Osteoblast (primary cell): ENCODE measurements around the gene KCNH3. TPM values are rescaled to one million over a fixed set of nuclear protein-coding genes. Genes with fewer than 3 reads are reported as not detected.

Source experiments
- DNase-seq: peaks from one replicate; pipeline ENCODE4 v3.0.0; 2011; ENCODE audit warnings: low spot score, mixed read lengths; ENCODE audit not compliant: insufficient read length; ENCODE audit errors: missing footprints
- H2AFZ ChIP-seq: 2 replicates; pipeline ENCODE4 v1.6.0; 2011; ENCODE audit warnings: mild to moderate bottlenecking, low read length
- H3K27ac ChIP-seq: 2 replicates; pipeline ENCODE4 v1.5.1; 2011; ENCODE audit warnings: mild to moderate bottlenecking, low read depth, low read length, moderate library complexity
- H3K27me3 ChIP-seq: 2 replicates; pipeline ENCODE4 v1.6.0; 2012; ENCODE audit warnings: mild to moderate bottlenecking, control low read depth, inconsistent platforms, low read length, moderate library complexity; ENCODE audit not compliant: insufficient read depth
- H3K36me3 ChIP-seq: 2 replicates; pipeline ENCODE4 v1.5.1; 2011; ENCODE audit warnings: mild to moderate bottlenecking, low read length, control low read depth, moderate library complexity; ENCODE audit not compliant: insufficient read depth
- H3K4me1 ChIP-seq: 2 replicates; pipeline ENCODE4 v1.5.1; 2011; ENCODE audit warnings: mild to moderate bottlenecking, low read length, control low read depth, moderate library complexity; ENCODE audit not compliant: insufficient read depth
- H3K4me2 ChIP-seq: 2 replicates; pipeline ENCODE4 v1.6.0; 2011; ENCODE audit warnings: mild to moderate bottlenecking, low read length; ENCODE audit not compliant: insufficient read depth
- H3K4me3 ChIP-seq: fragments of 200-600 bp; sonication (generic); 3 replicates; pipeline ENCODE4 v1.5.1; 2012; ENCODE audit warnings: mild to moderate bottlenecking, low read length, inconsistent platforms; ENCODE audit not compliant: insufficient read depth
- H3K79me2 ChIP-seq: 2 replicates; pipeline ENCODE4 v1.6.0; 2012; ENCODE audit warnings: mild to moderate bottlenecking, low read length, control low read depth, inconsistent platforms; ENCODE audit not compliant: insufficient read depth
- H3K9me3 ChIP-seq: 2 replicates; pipeline ENCODE4 v1.5.1; 2011; ENCODE audit warnings: low read depth, low read length, control low read depth
- H4K20me1 ChIP-seq: 2 replicates; pipeline ENCODE4 v1.6.0; 2012; ENCODE audit warnings: mild to moderate bottlenecking, low read length, control low read depth; ENCODE audit not compliant: insufficient read depth
- total RNA-seq: library from RNA; depleted of rRNA; stranded (reverse); fragments of >200 nt; gene quantifications from 2 replicates; pipeline ENCODE4 v1.2.3, GENCODE V29; 2012
- TF ChIP-seq, protein P1 (sequence below): IDR thresholded peaks from 2 replicates; pipeline ENCODE4 v1.5.1; 2011; ENCODE audit warnings: mild to moderate bottlenecking, low read depth, low read length, moderate library complexity; ENCODE audit errors: extremely low read depth

KCNH3 gene
- total RNA-seq, 1 donor, result not detected

DNA sequence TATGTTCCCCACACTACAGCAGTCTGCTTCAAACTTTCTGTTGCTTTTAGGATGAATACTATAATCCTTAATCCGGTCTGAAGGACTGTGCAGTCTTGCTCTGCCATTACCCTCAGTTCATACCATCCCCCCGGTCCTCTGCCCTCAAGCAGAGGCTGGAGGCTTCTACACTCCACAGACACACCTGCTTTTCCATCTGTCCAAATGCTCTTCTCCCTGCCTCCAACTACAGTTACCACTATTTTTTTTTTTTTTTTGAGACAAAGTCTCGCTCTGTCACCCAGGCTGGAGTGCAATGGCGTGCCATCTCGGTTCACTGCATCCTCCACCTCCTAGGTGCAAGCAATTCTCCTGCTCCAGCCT, 19.3 kb upstream of the KCNH3 start:
- no peaks in the 10 kb centered on the region for H3K9me3 ChIP-seq
- no peak overlapping the region for H3K4me3 ChIP-seq
- no peaks in the 10 kb centered on the region for H3K27me3 ChIP-seq
- no peak overlapping the region for H3K27ac ChIP-seq
- no peak overlapping the region for H3K4me2 ChIP-seq
- peaks cover 16% of the 10 kb centered on the region for H3K4me1 ChIP-seq
- TF ChIP-seq, protein P1, sequence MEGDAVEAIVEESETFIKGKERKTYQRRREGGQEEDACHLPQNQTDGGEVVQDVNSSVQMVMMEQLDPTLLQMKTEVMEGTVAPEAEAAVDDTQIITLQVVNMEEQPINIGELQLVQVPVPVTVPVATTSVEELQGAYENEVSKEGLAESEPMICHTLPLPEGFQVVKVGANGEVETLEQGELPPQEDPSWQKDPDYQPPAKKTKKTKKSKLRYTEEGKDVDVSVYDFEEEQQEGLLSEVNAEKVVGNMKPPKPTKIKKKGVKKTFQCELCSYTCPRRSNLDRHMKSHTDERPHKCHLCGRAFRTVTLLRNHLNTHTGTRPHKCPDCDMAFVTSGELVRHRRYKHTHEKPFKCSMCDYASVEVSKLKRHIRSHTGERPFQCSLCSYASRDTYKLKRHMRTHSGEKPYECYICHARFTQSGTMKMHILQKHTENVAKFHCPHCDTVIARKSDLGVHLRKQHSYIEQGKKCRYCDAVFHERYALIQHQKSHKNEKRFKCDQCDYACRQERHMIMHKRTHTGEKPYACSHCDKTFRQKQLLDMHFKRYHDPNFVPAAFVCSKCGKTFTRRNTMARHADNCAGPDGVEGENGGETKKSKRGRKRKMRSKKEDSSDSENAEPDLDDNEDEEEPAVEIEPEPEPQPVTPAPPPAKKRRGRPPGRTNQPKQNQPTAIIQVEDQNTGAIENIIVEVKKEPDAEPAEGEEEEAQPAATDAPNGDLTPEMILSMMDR, result no peak
- no peak for DNase-seq
- no peaks in the 10 kb centered on the region for H3K79me2 ChIP-seq
- no peaks in the 10 kb centered on the region for H4K20me1 ChIP-seq
- peaks cover 11% of the 10 kb centered on the region for H3K36me3 ChIP-seq
- no peak overlapping the region for H2AFZ ChIP-seq

DNA sequence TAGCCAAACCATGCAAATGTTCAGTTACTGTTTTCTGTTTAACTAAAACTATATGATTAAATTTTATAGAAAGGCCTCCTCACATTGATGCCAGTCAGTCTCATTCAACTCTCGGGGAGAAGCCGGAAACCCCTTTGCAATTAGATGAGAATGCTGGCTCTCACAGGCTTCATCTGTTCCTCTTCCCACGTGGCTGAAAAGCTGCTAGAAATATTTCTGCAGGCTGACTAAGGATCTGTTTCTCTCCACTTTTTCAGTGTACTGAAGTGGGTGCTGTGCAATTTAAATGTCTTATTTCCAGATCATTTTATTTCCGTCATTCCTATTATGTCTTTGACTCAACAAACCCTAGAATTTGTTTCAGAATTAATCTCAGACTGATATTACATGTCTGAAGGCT, 17.4 kb upstream of the KCNH3 start:
- Histone ChIP-seq H3K9me3 (no peaks in the 10 kb centered on the region), H3K4me1 (peaks cover 10% of the 10 kb centered on the region), H2AFZ (no peak overlapping the region), H3K36me3 (peaks cover 29% of the 10 kb centered on the region), H3K4me3 (no peak overlapping the region), H3K4me2 (no peak overlapping the region), H3K27ac (no peak overlapping the region), H3K27me3 (no peaks in the 10 kb centered on the region), H4K20me1 (no peaks in the 10 kb centered on the region), H3K79me2 (no peaks in the 10 kb centered on the region)
- TF ChIP-seq, protein P1, result no peak
- DNase-seq, result no peak

DNA sequence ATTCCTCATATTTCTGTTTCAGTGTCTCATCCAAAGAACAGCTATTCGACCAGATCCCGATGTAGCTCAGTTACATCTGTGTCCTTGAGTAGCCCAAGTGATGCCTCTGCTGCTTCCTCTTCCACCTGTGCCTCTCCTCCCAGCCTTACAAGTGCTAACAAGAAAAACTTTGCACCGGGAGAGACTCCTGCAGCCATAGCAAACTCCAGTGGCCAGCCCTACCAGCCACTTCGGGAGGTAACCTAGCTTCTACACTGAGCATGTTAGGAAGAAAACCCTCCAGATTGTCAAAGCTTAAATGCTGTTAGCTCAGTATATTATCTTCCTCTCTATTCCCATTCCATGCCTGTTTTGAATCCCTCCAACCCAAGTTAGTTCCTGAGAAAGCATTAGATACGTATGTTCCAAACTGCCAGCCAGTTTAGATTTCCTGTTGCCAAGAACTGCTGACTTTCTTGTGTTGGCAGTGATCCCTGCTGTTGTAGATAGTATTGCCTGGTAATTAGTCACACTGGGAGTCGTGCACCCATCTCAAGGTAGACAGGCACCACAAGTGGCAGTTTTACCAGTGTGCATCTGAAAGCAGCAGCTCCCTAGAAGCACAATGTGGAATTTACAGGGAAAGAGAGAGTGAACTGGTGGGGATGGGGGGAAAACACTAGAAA, 14.0 kb upstream of the KCNH3 start:
- TF ChIP-seq, protein P1, result no peak
- Histone ChIP-seq H3K36me3 (peaks cover 35% of the 10 kb centered on the region), H3K4me1 (peaks cover 4% of the 10 kb centered on the region), H3K4me2 (no peak overlapping the region), H3K27me3 (no peaks in the 10 kb centered on the region), H2AFZ (no peak overlapping the region), H4K20me1 (no peaks in the 10 kb centered on the region), H3K27ac (no peak overlapping the region), H3K79me2 (no peaks in the 10 kb centered on the region), H3K4me3 (no peak overlapping the region), H3K9me3 (no peaks in the 10 kb centered on the region)
- DNase-seq, result peak; percentile 64

DNA sequence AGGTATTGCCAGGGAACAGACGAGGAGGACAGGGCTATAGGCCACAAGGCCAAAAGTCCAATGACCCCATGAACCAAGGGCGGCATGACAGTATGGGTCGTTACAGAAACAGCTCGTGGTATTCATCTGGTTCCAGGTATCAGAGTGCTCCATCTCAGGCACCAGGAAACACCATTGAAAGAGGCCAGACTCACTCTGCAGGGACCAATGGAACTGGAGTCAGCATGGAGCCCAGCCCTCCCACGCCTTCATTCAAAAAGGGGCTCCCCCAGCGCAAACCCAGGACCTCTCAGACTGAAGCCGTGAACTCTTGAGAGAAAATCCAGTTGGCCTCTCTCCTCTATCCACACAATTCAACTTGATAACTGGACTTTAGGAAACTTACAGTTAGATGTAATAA, 12.9 kb upstream of the KCNH3 start:
- no peak overlapping the region for H3K27ac ChIP-seq
- no peaks in the 10 kb centered on the region for H4K20me1 ChIP-seq
- no peak for DNase-seq
- no peak overlapping the region for H3K4me3 ChIP-seq
- peaks cover 35% of the 10 kb centered on the region for H3K36me3 ChIP-seq
- TF ChIP-seq, protein P1, result no peak
- H3K79me2 ChIP-seq, result no peaks in the 10 kb centered on the region
- H3K9me3 ChIP-seq, result no peaks in the 10 kb centered on the region
- H3K4me2 ChIP-seq, result no peak overlapping the region
- peaks cover 4% of the 10 kb centered on the region for H3K4me1 ChIP-seq
- no peak overlapping the region for H2AFZ ChIP-seq
- H3K27me3 ChIP-seq, result no peaks in the 10 kb centered on the region
